GM12878 (cell line): ENCODE measurements around the gene RB1. TPM values are rescaled to one million over a fixed set of nuclear protein-coding genes. Genes with fewer than 3 reads are reported as not detected.

Experiments
- ATAC-seq: fragments of 200-7000 bp; cut with Tn5 transposase; 3 replicates; pipeline ENCODE4 v1.9.1; 2020; ENCODE audit warnings: mild to moderate bottlenecking, moderate library complexity
- BruUV-seq: library from RNA; stranded (reverse); fragments of 400-500 nt; replicated peaks from 2 replicates; lab custom pipeline; 2021; lab: Mats Ljungman, UMichigan
- CTCF ChIA-PET: fragments of 300-600 bp; sonication (Branson Sonifier 250); formaldehyde crosslinking; extraction: SDS; loops from one replicate; lab custom pipeline; 2021; ENCODE audit warnings: inconsistent platforms; lab: Yijun Ruan, JAX
- POLR2A ChIA-PET: fragments of 350-600 bp; formaldehyde crosslinking; extraction: SDS; loops from one replicate; lab custom pipeline; 2021; ENCODE audit warnings: inconsistent platforms; lab: Charles Lee
- RAD21 ChIA-PET: fragments of 300-600 bp; sonication (Branson Sonifier 250); formaldehyde crosslinking; loops from one replicate; lab custom pipeline; 2023; ENCODE audit warnings: antibody characterized with exemption; ENCODE audit not compliant: unreplicated experiment; lab: Charles Lee
- SMC1A ChIA-PET: fragments of 300-600 bp; sonication (Branson Sonifier 250); formaldehyde crosslinking; loops from one replicate; lab custom pipeline; 2023; ENCODE audit not compliant: unreplicated experiment, uncharacterized antibody; lab: Charles Lee
- DNase-seq: peaks from one replicate; pipeline ENCODE4 v3.0.0-alpha.2; 2011; ENCODE audit warnings: low read depth, low spot score
- FAIRE-seq: peaks from 3 replicates; lab custom pipeline; 2011; peaks lifted over from hg19 to GRCh38; lab: Jason Lieb, UNC
- H2AFZ ChIP-seq: 2 replicates; pipeline ENCODE4 v1.6.0; 2011; ENCODE audit warnings: low read depth, low read length, control low read depth; ENCODE audit not compliant: control insufficient read depth
- H3K27ac ChIP-seq: 2 replicates; pipeline ENCODE4 v1.5.1; 2011; ENCODE audit warnings: control low read depth; ENCODE audit not compliant: control insufficient read depth, insufficient read depth
- H3K27me3 ChIP-seq, 2 experiments: replicated peaks in 1 of 2; 2 replicates each; pipeline versions ENCODE4 v1.6.0 to v1.6.1; 2011; ENCODE audit warnings: low read length in 1 of 2; ENCODE audit not compliant: control insufficient read depth in 2 of 2, insufficient read depth in 2 of 2
- H3K36me3 ChIP-seq, 2 experiments: 2 replicates each; pipeline ENCODE4 v1.5.1; 2011; ENCODE audit warnings: low read length in 1 of 2; ENCODE audit not compliant: control insufficient read depth in 2 of 2, insufficient read depth in 2 of 2
- H3K4me1 ChIP-seq: 2 replicates; pipeline ENCODE4 v1.6.1; 2011; ENCODE audit warnings: mild to moderate bottlenecking, low read length, moderate library complexity, mixed read lengths; ENCODE audit not compliant: control insufficient read depth, insufficient read depth
- H3K4me2 ChIP-seq: 2 replicates; pipeline ENCODE4 v1.6.0; 2011; ENCODE audit warnings: control low read depth; ENCODE audit not compliant: control insufficient read depth, insufficient read depth
- H3K4me3 ChIP-seq: fragments of 200-600 bp; sonication (generic); 2 replicates; pipeline ENCODE4 v1.5.1; 2016
- H3K79me2 ChIP-seq: 2 replicates; pipeline ENCODE4 v1.6.0; 2011; ENCODE audit warnings: low read length; ENCODE audit not compliant: control insufficient read depth, insufficient read depth
- H3K9ac ChIP-seq: 2 replicates; pipeline ENCODE4 v1.8.0; 2011; ENCODE audit warnings: low read length, control low read depth, mixed read lengths; ENCODE audit not compliant: control insufficient read depth, insufficient read depth
- H3K9me3 ChIP-seq: replicated peaks from 3 replicates; pipeline ENCODE4 v1.5.1; 2011; ENCODE audit warnings: mild to moderate bottlenecking, low read length; ENCODE audit not compliant: control insufficient read depth, insufficient read depth
- H4K20me1 ChIP-seq: 2 replicates; pipeline ENCODE4 v1.6.0; 2011; ENCODE audit not compliant: control insufficient read depth, insufficient read depth
- BACH1 ChIP-seq: fragments of 450-650 bp; IDR thresholded peaks from 2 replicates; pipeline ENCODE4 v1.6.1; 2017; ENCODE audit warnings: mild to moderate bottlenecking, borderline replicate concordance
- CBX5 ChIP-seq: sonication (generic); IDR thresholded peaks from 2 replicates; pipeline ENCODE4 v1.6.1; 2016; ENCODE audit warnings: low read depth, moderate library complexity, mild to moderate bottlenecking, inconsistent platforms
- ESRRA ChIP-seq: IDR thresholded peaks from 2 replicates; pipeline ENCODE4 v1.6.1; 2012; ENCODE audit warnings: mild to moderate bottlenecking, low read length, improper control_type of control experiment
- IKZF1 ChIP-seq: fragments of 450-650 bp; conservative IDR thresholded peaks from 2 replicates; pipeline ENCODE4 v1.6.1; 2017; ENCODE audit warnings: antibody characterized with exemption, mild to moderate bottlenecking
- IKZF2 ChIP-seq, 2 experiments: fragments of 450-650 bp; IDR thresholded peaks; 2 replicates each; pipeline ENCODE4 v1.6.1; 2017; ENCODE audit warnings: mild to moderate bottlenecking in 2 of 2, moderate library complexity in 2 of 2
- KAT2A ChIP-seq: conservative IDR thresholded peaks from 2 replicates; pipeline ENCODE4 v1.6.1; 2011; ENCODE audit warnings: low read depth, low read length; ENCODE audit not compliant: control insufficient read depth
- PAX5 ChIP-seq: IDR thresholded peaks from 2 replicates; pipeline ENCODE4 v1.6.1; 2011; ENCODE audit warnings: low read depth, low read length, borderline replicate concordance
- RBBP5 ChIP-seq: fragments of 200-600 bp; sonication (generic); conservative IDR thresholded peaks from 2 replicates; pipeline ENCODE4 v1.6.1; 2016
- RUNX3 ChIP-seq: IDR thresholded peaks from 2 replicates; pipeline ENCODE4 v1.6.1; 2012; ENCODE audit warnings: low read length, inconsistent platforms
- SMAD5 ChIP-seq: IDR thresholded peaks from 2 replicates; pipeline ENCODE4 v1.6.1; 2016; ENCODE audit warnings: antibody characterized with exemption, low read depth
- TBL1XR1 ChIP-seq: IDR thresholded peaks from 2 replicates; pipeline ENCODE4 v1.6.1; 2012; ENCODE audit warnings: low read depth, low read length, improper control_type of control experiment
- ZBED1 ChIP-seq: IDR thresholded peaks from 2 replicates; pipeline ENCODE4 v1.6.1; 2016; ENCODE audit warnings: borderline replicate concordance
- ZNF207 ChIP-seq: fragments of 450-650 bp; IDR thresholded peaks from 2 replicates; pipeline ENCODE4 v1.6.1; 2014; ENCODE audit warnings: antibody characterized with exemption, mild to moderate bottlenecking, borderline replicate concordance
- ZNF217 ChIP-seq: fragments of 450-650 bp; IDR thresholded peaks from 2 replicates; pipeline ENCODE4 v1.6.1; 2017; ENCODE audit warnings: antibody characterized with exemption, mild to moderate bottlenecking
- ZNF384 ChIP-seq: IDR thresholded peaks from 2 replicates; pipeline ENCODE4 v1.6.1; 2012; ENCODE audit warnings: low read depth, mild to moderate bottlenecking, low read length, improper control_type of control experiment, borderline replicate concordance
- whole genome bisulfite sequencing: methylation state at CpG from one replicate; pipeline ENCODE4 v1.1.6; 2016; ENCODE audit warnings: low lambda C conversion rate; ENCODE audit not compliant: insufficient replicate concordance, insufficient coverage; ENCODE audit errors: missing lambda C conversion rate; 5-methylcytosine and 5-hydroxymethylcytosine counted together
- in situ Hi-C: fragments of 300-500 bp; cut with MboI; formaldehyde crosslinking; loops from 9 replicates; pipeline ENCODE4 v1.14.3; 2018; ENCODE audit warnings: mixed read lengths
- intact Hi-C: fragments of 100-400 bp; cut with micrococcal nuclease; formaldehyde crosslinking; loops from one replicate; pipeline ENCODE4 v1.14.2; 2022; ENCODE audit not compliant: unreplicated experiment
- polyA plus RNA-seq, 11 experiments: library from polyadenylated mRNA; depleted of rRNA in 4 of 11; unstranded in 6 of 11; stranded (reverse) in 5 of 11; fragments of >200 nt; fragmentation: Nextera tagmentation in 4 of 11; fragmentation: Illumina TruSeq in 1 of 11; extraction: Ambion mirVana in 4 of 11; extraction: Trizol in 1 of 11; gene quantifications; 1 replicate in 1 of 11; 2 replicates in 10 of 11; pipeline versions ENCODE4 v1.2.1 to v1.2.3, GENCODE V29; 2011 to 2016; ENCODE audit warnings: inconsistent platforms in 2 of 11, missing spikeins in 2 of 11, low read depth in 1 of 11
- total RNA-seq, 4 experiments: library from RNA; depleted of rRNA in 3 of 4; stranded (reverse); fragments of >200 nt in 3 of 4; fragmentation: Illumina TruSeq in 1 of 4; extraction: Trizol in 1 of 4; gene quantifications; 2 replicates each; pipeline versions ENCODE4 v1.2.1 to v1.2.3, GENCODE V29; 2013 to 2021
- TF ChIP-seq, protein P1 (sequence below): fragments of 450-650 bp; formaldehyde crosslinking; IDR thresholded peaks from 2 replicates; pipeline ENCODE4 v1.4.0; 2022; ENCODE audit warnings: mild to moderate bottlenecking, moderate library complexity
- TF ChIP-seq, protein P2 (sequence below): fragments of 450-650 bp; IDR thresholded peaks from 2 replicates; pipeline ENCODE4 v1.6.1; 2017; ENCODE audit warnings: low read depth, mild to moderate bottlenecking, moderate library complexity
- TF ChIP-seq, protein P3 (sequence below): fragments of 450-650 bp; IDR thresholded peaks from 2 replicates; pipeline ENCODE4 v1.6.1; 2016; ENCODE audit warnings: mild to moderate bottlenecking

Gene RB1
- total and polyA plus RNA-seq, 10 of the 15 experiments (the other 5 are each of a cell fraction or from before 2014, with no cell fraction given): 2.8 to 45.0 (median 8.3) TPM

- DNase-seq (peak; percentile 27), FAIRE-seq (peak; percentile 76), ATAC-seq (peak; percentile 67)
- no peaks in the 10 kb centered on the region for H3K9me3 ChIP-seq
- H3K4me2 ChIP-seq: peak overlapping the region; percentile 66; the same call in 1 of the 2 replicates
- H3K4me3 ChIP-seq: no peak overlapping the region
- in situ Hi-C loops: no loop called here
- ChIA-PET POLR2A (no interaction called here), SMC1A (interaction anchor here (0.9 to 2.2 kb wide), 4 partner anchors 16 to 30 kb away, joined by 4 to 6 read pairs (median 6); no protein-coding TSS in a partner anchor), CTCF (interaction anchor here (0.9 to 2.0 kb wide), 3 partner anchors 14 to 504 kb away, joined by 3 to 8 read pairs (median 4); no protein-coding TSS in a partner anchor), RAD21 (interaction anchor here (1.3 kb wide), 1 partner anchor 314 kb away, joined by 3 read pairs; no protein-coding TSS in a partner anchor)
- H3K27ac ChIP-seq: no peak overlapping the region
- no TSS peak for BruUV-seq
- TF ChIP-seq ZNF384 (no peak), PAX5 (peak; percentile 70; the same call in 1 of the 2 replicates), RBBP5 (no peak), SMAD5 (no peak), IKZF2 (IDR thresholded peaks at IDR 0.05) (peak; percentile 55 to 57; a peak in 2 of 4 replicates), TBL1XR1 (no peak), ZNF207 (no peak), RUNX3 (peak; percentile 42; the same call in 1 of the 2 replicates), BACH1 (no peak), KAT2A (no peak), IKZF1 (peak; percentile 63), ZBED1 (no peak), ESRRA (no peak), CBX5 (no peak), ZNF217 (no peak)
- TF ChIP-seq, protein P1, sequence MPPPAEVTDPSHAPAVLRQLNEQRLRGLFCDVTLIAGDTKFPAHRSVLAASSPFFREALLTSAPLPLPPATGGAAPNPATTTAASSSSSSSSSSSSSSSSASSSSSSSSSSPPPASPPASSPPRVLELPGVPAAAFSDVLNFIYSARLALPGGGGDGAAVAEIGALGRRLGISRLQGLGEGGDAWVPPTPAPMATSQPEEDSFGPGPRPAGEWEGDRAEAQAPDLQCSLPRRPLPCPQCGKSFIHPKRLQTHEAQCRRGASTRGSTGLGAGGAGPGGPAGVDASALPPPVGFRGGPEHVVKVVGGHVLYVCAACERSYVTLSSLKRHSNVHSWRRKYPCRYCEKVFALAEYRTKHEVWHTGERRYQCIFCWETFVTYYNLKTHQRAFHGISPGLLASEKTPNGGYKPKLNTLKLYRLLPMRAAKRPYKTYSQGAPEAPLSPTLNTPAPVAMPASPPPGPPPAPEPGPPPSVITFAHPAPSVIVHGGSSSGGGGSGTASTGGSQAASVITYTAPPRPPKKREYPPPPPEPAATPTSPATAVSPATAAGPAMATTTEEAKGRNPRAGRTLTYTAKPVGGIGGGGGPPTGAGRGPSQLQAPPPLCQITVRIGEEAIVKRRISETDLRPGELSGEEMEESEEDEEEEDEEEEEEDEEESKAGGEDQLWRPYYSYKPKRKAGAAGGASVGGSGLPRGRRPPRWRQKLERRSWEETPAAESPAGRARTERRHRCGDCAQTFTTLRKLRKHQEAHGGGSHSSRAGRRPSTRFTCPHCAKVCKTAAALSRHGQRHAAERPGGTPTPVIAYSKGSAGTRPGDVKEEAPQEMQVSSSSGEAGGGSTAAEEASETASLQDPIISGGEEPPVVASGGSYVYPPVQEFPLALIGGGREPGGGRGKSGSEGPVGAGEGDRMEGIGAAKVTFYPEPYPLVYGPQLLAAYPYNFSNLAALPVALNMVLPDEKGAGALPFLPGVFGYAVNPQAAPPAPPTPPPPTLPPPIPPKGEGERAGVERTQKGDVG (CRISPR knock-in tag): no peak
- TF ChIP-seq, protein P2, sequence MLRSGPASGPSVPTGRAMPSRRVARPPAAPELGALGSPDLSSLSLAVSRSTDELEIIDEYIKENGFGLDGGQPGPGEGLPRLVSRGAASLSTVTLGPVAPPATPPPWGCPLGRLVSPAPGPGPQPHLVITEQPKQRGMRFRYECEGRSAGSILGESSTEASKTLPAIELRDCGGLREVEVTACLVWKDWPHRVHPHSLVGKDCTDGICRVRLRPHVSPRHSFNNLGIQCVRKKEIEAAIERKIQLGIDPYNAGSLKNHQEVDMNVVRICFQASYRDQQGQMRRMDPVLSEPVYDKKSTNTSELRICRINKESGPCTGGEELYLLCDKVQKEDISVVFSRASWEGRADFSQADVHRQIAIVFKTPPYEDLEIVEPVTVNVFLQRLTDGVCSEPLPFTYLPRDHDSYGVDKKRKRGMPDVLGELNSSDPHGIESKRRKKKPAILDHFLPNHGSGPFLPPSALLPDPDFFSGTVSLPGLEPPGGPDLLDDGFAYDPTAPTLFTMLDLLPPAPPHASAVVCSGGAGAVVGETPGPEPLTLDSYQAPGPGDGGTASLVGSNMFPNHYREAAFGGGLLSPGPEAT: 0 out of 2 replicates have a peak, but pooled peaks have one; percentile 34
- TF ChIP-seq, protein P3, sequence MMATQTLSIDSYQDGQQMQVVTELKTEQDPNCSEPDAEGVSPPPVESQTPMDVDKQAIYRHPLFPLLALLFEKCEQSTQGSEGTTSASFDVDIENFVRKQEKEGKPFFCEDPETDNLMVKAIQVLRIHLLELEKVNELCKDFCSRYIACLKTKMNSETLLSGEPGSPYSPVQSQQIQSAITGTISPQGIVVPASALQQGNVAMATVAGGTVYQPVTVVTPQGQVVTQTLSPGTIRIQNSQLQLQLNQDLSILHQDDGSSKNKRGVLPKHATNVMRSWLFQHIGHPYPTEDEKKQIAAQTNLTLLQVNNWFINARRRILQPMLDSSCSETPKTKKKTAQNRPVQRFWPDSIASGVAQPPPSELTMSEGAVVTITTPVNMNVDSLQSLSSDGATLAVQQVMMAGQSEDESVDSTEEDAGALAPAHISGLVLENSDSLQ: no peak
- no peaks in the 10 kb centered on the region for H3K36me3 ChIP-seq
- no peak overlapping the region for H3K9ac ChIP-seq
- peaks cover 7% of the 10 kb centered on the region for H3K4me1 ChIP-seq
- intact Hi-C loops: no loop called here
- WGBS: 13% methylated on average over 8 of the region's 8 CpGs
- H3K79me2 ChIP-seq: no peaks in the 10 kb centered on the region
- no peaks in the 10 kb centered on the region for H4K20me1 ChIP-seq
- peaks cover 3 to 4% of the 10 kb centered on the region in 2 experiments; a peak in 2 of 4 replicates for H3K27me3 ChIP-seq
- no peak overlapping the region for H2AFZ ChIP-seq
These were observed 38.2 kb upstream of the RB1 start for GRCh38 chr13:48265217-48265815.
